OCI-LY3 (cell line): ENCODE measurements around the gene NCDN.

Experiments used
- H2AFZ ChIP-seq: fragments of 200-600, 300-600 bp; shearing (Covaris generic); 2 replicates; pipeline ENCODE4 v1.6.0; 2014; ENCODE audit warnings: antibody characterized with exemption, low read depth, low read length
- H3K27ac ChIP-seq: fragments of 200-600, 300-600 bp; sonication (generic); 2 replicates; pipeline ENCODE4 v1.5.1; 2014; ENCODE audit warnings: mild to moderate bottlenecking, low read length, moderate library complexity, mixed read lengths
- H3K27me3 ChIP-seq: fragments of 200-600, 300-600 bp; sonication (generic); 2 replicates; pipeline ENCODE4 v1.6.1; 2014; ENCODE audit warnings: low read depth, low read length, mixed read lengths
- H3K36me3 ChIP-seq: fragments of 200-600, 300-600 bp; sonication (generic); replicated peaks from 2 replicates; pipeline ENCODE3; 2014; ENCODE audit warnings: low read depth, low read length, mixed read lengths
- H3K4me1 ChIP-seq: fragments of 300-600, 200-600 bp; sonication (generic); 2 replicates; pipeline ENCODE4 v1.6.1; 2014; ENCODE audit warnings: low read length, mixed read lengths
- H3K4me2 ChIP-seq: fragments of 200-600, 300-600 bp; sonication (generic); 2 replicates; pipeline ENCODE4 v1.6.1; 2014; ENCODE audit warnings: low read length, mixed read lengths
- H3K4me3 ChIP-seq: fragments of 300-600, 200-600 bp; sonication (generic); 2 replicates; pipeline ENCODE4 v1.5.1; 2014; ENCODE audit warnings: antibody characterized with exemption, mild to moderate bottlenecking, low read length, moderate library complexity
- H3K79me2 ChIP-seq: fragments of 300-600, 200-600 bp; shearing (Covaris generic); 2 replicates; pipeline ENCODE4 v1.6.1; 2014; ENCODE audit warnings: mild to moderate bottlenecking, low read length, mixed read lengths
- H3K9ac ChIP-seq: fragments of 300-600, 200-600 bp; shearing (Covaris generic); 2 replicates; pipeline ENCODE4 v1.6.0; 2014; ENCODE audit warnings: mild to moderate bottlenecking, low read length, moderate library complexity
- H3K9me3 ChIP-seq: fragments of 200-600, 300-600 bp; shearing (Covaris generic); 2 replicates; pipeline ENCODE4 v1.6.1; 2014; ENCODE audit warnings: low read length, mixed read lengths; ENCODE audit not compliant: insufficient read depth
- H4K20me1 ChIP-seq: fragments of 200-600, 300-600 bp; sonication (generic); 2 replicates; pipeline ENCODE4 v1.6.1; 2016; ENCODE audit warnings: low read length, mixed read lengths; ENCODE audit not compliant: insufficient read depth
- EZH2phosphoT487 ChIP-seq: fragments of 200-600 bp; shearing (Covaris generic); IDR thresholded peaks from 2 replicates; pipeline ENCODE4 v1.6.1; 2018; ENCODE audit warnings: antibody characterized with exemption, mixed run types, low read depth
- TF ChIP-seq, protein P1 (sequence below): fragments of 200-600, 300-600 bp; sonication (generic); IDR thresholded peaks from 2 replicates; pipeline ENCODE4 v1.5.1; 2014; ENCODE audit warnings: antibody characterized with exemption, low read length, low read depth

Gene NCDN

DNA sequence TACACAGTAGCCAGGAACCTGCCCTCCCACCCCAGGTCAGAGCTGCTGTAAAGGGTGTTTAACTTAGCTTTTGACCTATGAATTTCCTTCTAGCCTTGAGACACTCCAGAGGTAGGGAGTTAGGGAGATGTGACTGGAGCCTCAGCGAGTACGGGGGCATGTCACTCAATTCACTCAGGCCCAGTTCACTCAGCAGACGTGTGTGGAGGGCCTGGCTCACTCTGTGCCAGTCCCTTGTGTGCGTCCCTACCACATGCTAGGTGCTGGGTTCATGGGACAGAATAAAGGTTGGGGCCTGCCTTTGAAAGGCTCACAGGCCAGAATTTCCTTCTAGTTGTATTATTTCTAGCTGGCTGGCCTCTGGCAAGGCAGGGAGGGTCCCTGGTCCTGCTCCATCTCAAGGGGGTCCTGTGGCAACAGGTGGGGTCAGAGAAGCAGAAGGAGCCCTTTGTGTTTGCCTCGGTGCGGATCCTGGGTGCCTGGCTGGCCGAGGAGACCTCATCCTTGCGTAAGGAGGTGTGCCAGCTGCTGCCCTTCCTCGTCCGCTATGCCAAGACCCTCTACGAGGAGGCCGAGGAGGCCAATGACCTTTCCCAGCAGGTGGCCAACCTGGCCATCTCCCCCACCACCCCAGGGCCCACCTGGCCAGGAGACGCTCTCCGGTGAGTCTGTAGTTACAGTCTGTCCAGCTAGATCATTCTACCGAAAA is 4.5 kb downstream of the NCDN start:
- Histone ChIP-seq H3K4me3 (no peak overlapping the region), H3K4me2 (no peak overlapping the region), H2AFZ (no peak overlapping the region), H3K36me3 (no peaks in the 10 kb centered on the region), H4K20me1 (no peaks in the 10 kb centered on the region), H3K79me2 (peaks cover 9% of the 10 kb centered on the region), H3K9ac (no peak overlapping the region), H3K27ac (no peak overlapping the region), H3K9me3 (no peaks in the 10 kb centered on the region), H3K27me3 (no peaks in the 10 kb centered on the region), H3K4me1 (peaks cover 4% of the 10 kb centered on the region; the same call in 1 of the 2 replicates)
- no peak for TF ChIP-seq EZH2phosphoT487

DNA sequence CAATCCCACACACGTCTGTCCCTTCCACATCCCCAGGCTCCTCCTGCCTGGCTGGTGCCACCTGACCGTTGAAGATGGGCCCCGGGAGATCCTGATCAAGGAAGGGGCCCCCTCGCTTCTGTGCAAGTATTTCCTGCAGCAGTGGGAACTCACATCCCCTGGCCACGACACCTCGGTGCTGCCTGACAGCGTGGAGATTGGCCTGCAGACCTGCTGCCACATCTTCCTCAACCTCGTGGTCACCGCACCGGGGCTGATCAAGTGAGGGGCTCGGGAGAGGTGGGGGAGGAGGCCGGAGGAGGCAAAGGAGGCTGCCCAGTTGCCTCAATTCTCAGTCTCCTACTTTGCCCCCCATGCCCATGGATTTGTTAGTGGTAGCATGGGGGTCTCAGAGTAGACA is 5.6 kb downstream of the NCDN start:
- Histone ChIP-seq H2AFZ (no peak overlapping the region), H3K27me3 (no peaks in the 10 kb centered on the region), H3K4me3 (no peak overlapping the region), H3K9ac (no peak overlapping the region), H3K36me3 (no peaks in the 10 kb centered on the region), H3K4me2 (no peak overlapping the region), H3K79me2 (peaks cover 6% of the 10 kb centered on the region), H3K27ac (no peak overlapping the region), H4K20me1 (no peaks in the 10 kb centered on the region), H3K4me1 (peaks cover 4% of the 10 kb centered on the region; the same call in 1 of the 2 replicates), H3K9me3 (no peaks in the 10 kb centered on the region)
- TF ChIP-seq, protein P1, sequence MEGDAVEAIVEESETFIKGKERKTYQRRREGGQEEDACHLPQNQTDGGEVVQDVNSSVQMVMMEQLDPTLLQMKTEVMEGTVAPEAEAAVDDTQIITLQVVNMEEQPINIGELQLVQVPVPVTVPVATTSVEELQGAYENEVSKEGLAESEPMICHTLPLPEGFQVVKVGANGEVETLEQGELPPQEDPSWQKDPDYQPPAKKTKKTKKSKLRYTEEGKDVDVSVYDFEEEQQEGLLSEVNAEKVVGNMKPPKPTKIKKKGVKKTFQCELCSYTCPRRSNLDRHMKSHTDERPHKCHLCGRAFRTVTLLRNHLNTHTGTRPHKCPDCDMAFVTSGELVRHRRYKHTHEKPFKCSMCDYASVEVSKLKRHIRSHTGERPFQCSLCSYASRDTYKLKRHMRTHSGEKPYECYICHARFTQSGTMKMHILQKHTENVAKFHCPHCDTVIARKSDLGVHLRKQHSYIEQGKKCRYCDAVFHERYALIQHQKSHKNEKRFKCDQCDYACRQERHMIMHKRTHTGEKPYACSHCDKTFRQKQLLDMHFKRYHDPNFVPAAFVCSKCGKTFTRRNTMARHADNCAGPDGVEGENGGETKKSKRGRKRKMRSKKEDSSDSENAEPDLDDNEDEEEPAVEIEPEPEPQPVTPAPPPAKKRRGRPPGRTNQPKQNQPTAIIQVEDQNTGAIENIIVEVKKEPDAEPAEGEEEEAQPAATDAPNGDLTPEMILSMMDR: no peak
- TF ChIP-seq EZH2phosphoT487: no peak

DNA sequence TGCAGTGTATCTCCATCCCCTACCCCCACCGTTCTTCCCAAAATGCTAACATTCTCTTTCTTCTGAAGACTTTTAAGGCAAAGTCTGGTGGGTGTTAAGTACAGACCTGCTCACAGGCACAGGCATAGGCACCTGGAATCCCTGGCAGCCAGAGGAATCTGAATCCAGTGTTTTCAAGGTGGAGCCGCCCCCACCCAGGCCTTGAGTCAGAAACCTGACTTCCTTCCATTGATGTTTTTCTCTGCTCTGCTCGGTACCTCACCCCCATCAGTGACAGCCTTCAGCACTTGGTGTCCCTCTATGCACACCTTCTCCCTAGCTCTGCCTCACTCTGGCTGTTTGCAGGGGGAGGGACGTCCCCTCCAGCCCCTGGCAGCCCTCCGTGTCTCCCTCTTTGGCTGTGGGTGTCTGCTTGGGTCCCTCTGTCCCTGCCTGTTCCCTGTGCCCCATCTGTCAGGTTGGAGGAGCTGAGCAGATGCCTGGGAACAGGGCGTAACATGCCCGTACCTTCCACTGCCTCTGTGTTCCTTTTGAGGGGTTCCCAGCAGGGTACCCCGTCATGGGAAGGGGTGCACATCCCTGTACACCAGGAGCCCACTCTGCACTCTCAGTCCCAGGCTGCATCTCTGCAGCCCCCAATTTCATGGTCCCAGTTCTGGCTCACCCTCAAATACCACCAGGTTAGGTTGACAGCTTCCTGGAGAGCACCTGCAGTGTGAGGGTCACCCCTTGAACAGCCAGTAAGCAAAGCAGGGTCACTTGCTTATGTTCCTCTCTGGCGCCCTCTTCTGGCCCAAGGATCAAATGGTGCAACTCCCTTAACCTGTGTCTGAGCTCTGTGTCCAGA is 6.7 kb downstream of the NCDN start:
- Histone ChIP-seq H3K27me3 (no peaks in the 10 kb centered on the region), H2AFZ (no peak overlapping the region), H3K4me3 (no peak overlapping the region), H3K27ac (no peak overlapping the region), H3K36me3 (no peaks in the 10 kb centered on the region), H3K79me2 (no peaks in the 10 kb centered on the region), H3K9ac (no peak overlapping the region), H3K9me3 (no peaks in the 10 kb centered on the region), H4K20me1 (no peaks in the 10 kb centered on the region), H3K4me2 (no peak overlapping the region), H3K4me1 (peaks cover 5% of the 10 kb centered on the region)
- no peak for TF ChIP-seq EZH2phosphoT487
- TF ChIP-seq, protein P1: peak; percentile 65

DNA sequence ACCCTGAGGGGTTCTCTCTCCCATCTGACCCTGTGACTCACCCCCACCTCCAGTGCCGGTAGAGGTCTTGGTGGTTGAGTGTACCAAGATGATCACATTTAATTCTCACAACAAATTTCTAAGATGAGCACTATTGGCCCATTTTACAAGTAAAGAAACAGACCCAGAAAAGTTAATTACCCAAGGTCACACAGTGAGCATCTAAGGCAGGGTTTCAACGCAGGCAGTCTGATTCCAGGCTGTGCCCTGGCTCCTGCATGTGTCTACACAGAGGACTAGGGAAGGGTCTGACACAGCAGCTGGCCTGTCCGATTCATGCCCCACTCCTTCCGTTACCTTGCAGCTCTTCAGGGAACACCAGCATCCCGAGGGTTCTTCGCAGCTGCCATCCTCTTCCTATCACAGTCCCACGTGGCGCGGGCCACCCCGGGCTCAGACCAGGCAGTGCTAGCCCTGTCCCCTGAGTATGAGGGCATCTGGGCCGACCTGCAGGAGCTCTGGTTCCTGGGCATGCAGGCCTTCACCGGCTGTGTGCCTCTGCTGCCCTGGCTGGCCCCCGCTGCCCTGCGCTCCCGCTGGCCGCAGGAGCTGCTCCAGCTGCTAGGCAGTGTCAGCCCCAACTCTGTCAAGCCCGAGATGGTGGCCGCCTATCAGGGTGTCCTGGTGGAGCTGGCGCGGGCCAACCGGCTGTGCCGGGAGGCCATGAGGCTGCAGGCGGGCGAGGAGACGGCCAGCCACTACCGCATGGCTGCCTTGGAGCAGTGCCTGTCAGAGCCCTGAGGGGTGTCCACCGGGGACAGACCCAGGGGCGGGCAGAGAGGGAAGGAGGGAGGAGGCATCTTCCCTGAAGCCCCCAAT is 7.5 kb downstream of the NCDN start:
- H3K27ac ChIP-seq: no peak overlapping the region
- no peak for TF ChIP-seq EZH2phosphoT487
- TF ChIP-seq, protein P1: no peak
- H3K36me3 ChIP-seq: no peaks in the 10 kb centered on the region
- no peak overlapping the region for H3K9ac ChIP-seq
- no peak overlapping the region for H3K4me2 ChIP-seq
- no peaks in the 10 kb centered on the region for H3K27me3 ChIP-seq
- H3K9me3 ChIP-seq: no peaks in the 10 kb centered on the region
- H3K4me1 ChIP-seq: peaks cover 5% of the 10 kb centered on the region
- H2AFZ ChIP-seq: no peak overlapping the region
- no peaks in the 10 kb centered on the region for H3K79me2 ChIP-seq
- no peak overlapping the region for H3K4me3 ChIP-seq
- no peaks in the 10 kb centered on the region for H4K20me1 ChIP-seq
